ENCODE results near the gene TNNI3.
A peak's percentile ranks its signal among the peaks of the same experiment; 100 is the strongest.

TNNI3 gene

DNA sequence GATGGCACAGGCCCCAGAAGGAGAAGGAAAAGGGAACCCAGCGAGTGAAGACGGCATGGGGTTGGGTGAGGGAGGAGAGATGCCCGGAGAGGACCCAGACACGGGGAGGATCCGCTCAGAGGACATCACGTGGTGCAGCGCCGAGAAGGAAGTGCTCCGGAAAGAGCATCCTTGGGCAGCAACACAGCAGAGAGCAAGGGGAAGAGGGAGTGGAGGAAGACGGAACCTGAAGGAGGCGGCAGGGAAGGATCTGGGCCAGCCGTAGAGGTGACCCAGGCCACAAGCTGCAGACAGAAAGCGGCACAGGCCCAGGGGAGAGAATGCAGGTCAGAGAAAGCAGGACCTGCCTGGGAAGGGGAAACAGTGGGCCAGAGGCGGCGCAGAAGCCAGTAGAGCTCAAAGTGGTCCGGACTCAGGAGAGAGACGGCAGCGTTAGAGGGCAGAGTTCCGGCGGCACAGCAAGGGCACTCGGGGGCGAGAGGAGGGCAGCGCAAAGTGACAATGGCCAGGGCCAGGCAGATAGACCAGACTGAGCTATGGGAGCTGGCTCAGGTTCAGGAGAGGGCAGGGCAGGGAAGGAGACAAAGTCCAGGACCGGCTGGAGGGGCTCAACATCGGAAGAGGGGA lies 41.2 kb downstream of the TNNI3 start:
- TF ChIP-seq CTCF (IDR thresholded peaks at IDR 0.05; ENCODE audit: control insufficient read depth, extremely low read depth, insufficient read depth), result no peak
- DNase-seq (ENCODE audit: low read depth), result no peak
- H3K4me3 ChIP-seq (ENCODE audit: low read depth, low read length), result peak overlapping the region; percentile 67

GRCh38 chr19:55115446-55116065 lies 42.0 kb downstream of the TNNI3 start:
- TF ChIP-seq CTCF (IDR thresholded peaks at IDR 0.05; ENCODE audit: control insufficient read depth, extremely low read depth, insufficient read depth), result no peak
- no peak for DNase-seq (ENCODE audit: low read depth)
- H3K4me3 ChIP-seq (ENCODE audit: low read depth, low read length), result peak overlapping the region; percentile 67; the same call in 1 of the 2 replicates

DNA sequence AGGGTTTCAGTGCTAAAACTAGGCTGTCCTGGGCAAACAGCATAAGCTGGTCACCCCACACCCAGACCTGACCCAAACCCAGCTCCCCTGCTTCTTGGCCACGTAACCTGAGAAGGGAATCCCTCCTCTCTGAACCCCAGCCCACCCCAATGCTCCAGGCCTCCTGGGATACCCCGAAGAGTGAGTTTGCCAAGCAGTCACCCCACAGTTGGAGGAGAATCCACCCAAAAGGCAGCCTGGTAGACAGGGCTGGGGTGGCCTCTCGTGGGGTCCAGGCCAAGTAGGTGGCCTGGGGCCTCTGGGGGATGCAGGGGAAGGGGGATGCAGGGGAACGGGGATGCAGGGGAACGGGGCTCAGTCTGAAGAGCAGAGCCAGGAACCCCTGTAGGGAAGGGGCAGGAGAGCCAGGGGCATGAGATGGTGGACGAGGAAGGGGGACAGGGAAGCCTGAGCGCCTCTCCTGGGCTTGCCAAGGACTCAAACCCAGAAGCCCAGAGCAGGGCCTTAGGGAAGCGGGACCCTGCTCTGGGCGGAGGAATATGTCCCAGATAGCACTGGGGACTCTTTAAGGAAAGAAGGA lies 42.9 kb downstream of the TNNI3 start:
- DNase-seq (ENCODE audit: low read depth), result no peak
- no peak overlapping the region for H3K4me3 ChIP-seq (ENCODE audit: low read depth, low read length)
- TF ChIP-seq CTCF (IDR thresholded peaks at IDR 0.05; ENCODE audit: control insufficient read depth, extremely low read depth, insufficient read depth), result no peak

- no peak for TF ChIP-seq CTCF (IDR thresholded peaks at IDR 0.05; ENCODE audit: control insufficient read depth, extremely low read depth, insufficient read depth)
- no peak for DNase-seq (ENCODE audit: low read depth)
- H3K4me3 ChIP-seq (ENCODE audit: low read depth, low read length), result no peak overlapping the region
These were observed 43.9 kb downstream of the TNNI3 start for GRCh38 chr19:55113570-55114039.

GRCh38 chr19:55112777-55113569 lies 44.6 kb downstream of the TNNI3 start:
- no peak for TF ChIP-seq CTCF (IDR thresholded peaks at IDR 0.05; ENCODE audit: control insufficient read depth, extremely low read depth, insufficient read depth)
- H3K4me3 ChIP-seq (ENCODE audit: low read depth, low read length), result no peak overlapping the region
- no peak for DNase-seq (ENCODE audit: low read depth)

DNA sequence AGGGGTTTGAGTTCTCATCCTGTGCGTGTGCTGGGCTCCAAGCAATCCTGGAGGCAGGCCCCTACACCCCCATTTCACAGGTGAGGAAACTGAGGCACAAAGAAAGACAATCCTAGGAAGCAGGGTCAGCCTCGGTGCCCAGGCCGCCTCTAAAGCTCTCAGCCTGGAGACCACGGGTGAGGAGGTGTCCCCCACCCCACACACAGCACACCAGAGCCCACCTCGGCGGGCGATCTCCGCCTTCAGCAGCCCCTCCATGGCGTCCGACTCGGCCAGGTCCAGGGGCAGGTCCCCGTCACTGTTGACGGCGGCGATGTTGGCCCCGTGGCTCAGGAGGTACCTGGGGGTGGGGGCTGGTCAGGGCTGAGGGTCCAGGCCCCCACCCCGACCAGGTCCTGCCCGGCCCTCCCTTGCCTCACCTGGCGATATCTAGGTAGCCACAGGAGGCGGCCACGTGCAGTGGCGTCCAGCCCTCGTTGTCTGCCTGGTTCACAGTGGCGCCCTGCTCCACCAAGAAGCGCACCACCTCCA lies 45.2 kb downstream of the TNNI3 start:
- DNase-seq (ENCODE audit: low read depth), result no peak
- no peak overlapping the region for H3K4me3 ChIP-seq (ENCODE audit: low read depth, low read length)
- no peak for TF ChIP-seq CTCF (IDR thresholded peaks at IDR 0.05; ENCODE audit: control insufficient read depth, extremely low read depth, insufficient read depth)

Data from LNCaP clone FGC (cell line).